Measurements from ENCODE around the gene EXOC6.

Gene EXOC6

GRCh38 chr10:92848441-92849233 is at the start of gene EXOC6:
EXOC6 (plus strand) TSS chr10:92848520; CDS start chr10:92848534, 14 bp downstream.
- DNase-seq, result peak; percentile 69 to 81

GRCh38 chr10:92799568-92799967 is 48.8 kb upstream of the EXOC6 start:
- DNase-seq, result no peak

- DNase-seq, result no peak
Measured at GRCh38 chr10:92800134-92800733, 48.1 kb upstream of the EXOC6 start.

GRCh38 chr10:92801978-92802872 is 46.1 kb upstream of the EXOC6 start:
- peak in 1 of 2 experiments; percentile 26 for DNase-seq

- DNase-seq, result no peak
Measured at GRCh38 chr10:92809840-92810239, 38.5 kb upstream of the EXOC6 start.

GRCh38 chr10:92810934-92811532 is 37.3 kb upstream of the EXOC6 start:
- DNase-seq, result no peak

- no peak for DNase-seq
Measured at GRCh38 chr10:92811986-92812385, 36.3 kb upstream of the EXOC6 start.

GRCh38 chr10:92813979-92814378 is 34.3 kb upstream of the EXOC6 start:
- no peak for DNase-seq

- DNase-seq, result no peak
Measured at GRCh38 chr10:92814790-92815189, 33.5 kb upstream of the EXOC6 start.

GRCh38 chr10:92816091-92816531 is 32.2 kb upstream of the EXOC6 start:
- DNase-seq, result peak in 1 of 2 experiments; percentile 24

- DNase-seq, result peak; percentile 68 to 70
Measured at GRCh38 chr10:92822060-92822634, 26.2 kb upstream of the EXOC6 start.

- DNase-seq, result peak; percentile 68 to 81
Measured at GRCh38 chr10:92822964-92823363, 25.4 kb upstream of the EXOC6 start.

- DNase-seq, result no peak
Measured at GRCh38 chr10:92826061-92826460, 22.3 kb upstream of the EXOC6 start.

GRCh38 chr10:92826504-92826903 is 21.8 kb upstream of the EXOC6 start:
- DNase-seq, result no peak

GRCh38 chr10:92829042-92829785 is 19.1 kb upstream of the EXOC6 start:
- no peak for DNase-seq

- no peak for DNase-seq
Measured at GRCh38 chr10:92829786-92830377, 18.4 kb upstream of the EXOC6 start.

- DNase-seq, result peak; percentile 97 to 98
Measured at GRCh38 chr10:92830478-92831389, 17.6 kb upstream of the EXOC6 start.

GRCh38 chr10:92832121-92832520 is 16.2 kb upstream of the EXOC6 start:
- DNase-seq, result no peak

- no peak for DNase-seq
Measured at GRCh38 chr10:92832998-92833650, 15.2 kb upstream of the EXOC6 start.

GRCh38 chr10:92834331-92834730 is 14.0 kb upstream of the EXOC6 start:
- DNase-seq, result no peak

Data from Kasumi-1 (cell line).